RWPE2 (cell line): ENCODE data around the gene HIKESHI.
A peak's percentile ranks its signal among the peaks of the same experiment; 100 is the strongest.
"Not testable (repeated sequence)": the region's sequence is repeated elsewhere in the genome, so short reads cannot be mapped to it uniquely, and the experiment has no call there.

ENCODE experiments used
- ATAC-seq: fragments of 200-7000 bp; cut with Tn5 transposase; 3 replicates; pipeline ENCODE4 v1.9.1; 2021; ENCODE audit warnings: low read depth
- DNase-seq: peaks from one replicate; pipeline ENCODE4 v3.0.0-alpha.2; 2020; ENCODE audit warnings: low spot score
- H3K27ac ChIP-seq: fragments of 450-650 bp; 2 replicates; pipeline ENCODE4 v1.5.1; 2017; ENCODE audit warnings: mild to moderate bottlenecking; ENCODE audit not compliant: poor library complexity, severe bottlenecking
- H3K27me3 ChIP-seq: fragments of 250-450 bp; sonication (Bioruptor Pico); 2 replicates; pipeline ENCODE4 v1.5.1; 2021; ENCODE audit warnings: mild to moderate bottlenecking, moderate library complexity; ENCODE audit not compliant: insufficient read depth, poor library complexity, severe bottlenecking
- H3K36me3 ChIP-seq: fragments of 250-450 bp; sonication (Bioruptor Pico); 2 replicates; pipeline ENCODE4 v1.5.1; 2020; ENCODE audit warnings: low read depth, mild to moderate bottlenecking, moderate library complexity
- H3K4me1 ChIP-seq: fragments of 250-450 bp; sonication (Bioruptor Pico); 2 replicates; pipeline ENCODE4 v1.5.1; 2021; ENCODE audit warnings: mild to moderate bottlenecking, moderate library complexity; ENCODE audit not compliant: insufficient read depth, poor library complexity, severe bottlenecking
- H3K4me3 ChIP-seq: fragments of 250-450 bp; sonication (Bioruptor Pico); 2 replicates; pipeline ENCODE4 v1.5.1; 2021; ENCODE audit warnings: mild to moderate bottlenecking, moderate library complexity; ENCODE audit not compliant: severe bottlenecking
- H3K9me3 ChIP-seq: fragments of 250-450 bp; sonication (Bioruptor Pico); 2 replicates; pipeline ENCODE4 v1.5.1; 2021; ENCODE audit warnings: mild to moderate bottlenecking, moderate library complexity; ENCODE audit not compliant: severe bottlenecking
- TF ChIP-seq, protein P1 (sequence below): fragments of 450-650 bp; IDR thresholded peaks from one replicate; pipeline ENCODE4 v1.5.1; 2017; ENCODE audit warnings: mild to moderate bottlenecking, moderate library complexity; ENCODE audit not compliant: poor library complexity, severe bottlenecking

The HIKESHI gene

DNA sequence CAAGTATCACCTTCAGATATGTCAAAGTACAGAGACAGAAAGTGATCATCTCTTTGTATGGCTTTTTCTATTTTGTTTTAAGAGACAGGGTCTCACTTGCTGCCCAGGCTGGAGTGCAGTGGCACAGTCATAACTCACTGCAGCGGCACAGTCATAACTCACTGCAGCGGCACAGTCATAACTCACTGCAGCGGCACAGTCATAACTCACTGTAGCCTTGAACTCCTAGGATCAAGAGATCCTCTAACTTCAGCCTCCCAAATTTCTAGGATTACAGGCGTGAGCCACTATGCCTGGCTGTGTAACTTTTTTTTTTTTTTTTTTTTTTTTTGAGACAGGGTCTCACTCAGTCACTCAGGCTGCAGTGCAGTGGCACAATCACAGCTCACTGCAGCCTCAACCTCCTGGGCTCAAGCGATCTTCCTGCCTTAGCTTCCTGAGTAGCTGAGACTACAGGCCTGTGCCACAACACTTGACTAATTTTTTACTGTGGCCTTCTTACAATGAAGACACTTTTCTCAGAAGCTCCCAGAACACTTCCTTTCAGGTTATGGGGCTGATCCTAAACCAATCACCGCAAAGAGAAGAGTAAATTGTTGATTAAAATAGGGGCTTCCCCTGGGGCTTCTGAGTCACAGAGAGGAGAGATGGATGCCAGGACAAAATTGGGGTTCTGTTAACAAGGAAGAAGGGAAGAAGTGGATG lies 9.0 kb upstream of the HIKESHI start:
- H3K9me3 ChIP-seq: no peaks in the 10 kb centered on the region
- H3K36me3 ChIP-seq: no peaks in the 10 kb centered on the region
- H3K4me1 ChIP-seq: no peaks in the 10 kb centered on the region
- H3K4me3 ChIP-seq: no peak overlapping the region
- H3K27me3 ChIP-seq: no peaks in the 10 kb centered on the region
- DNase-seq: no peak
- TF ChIP-seq, protein P1, sequence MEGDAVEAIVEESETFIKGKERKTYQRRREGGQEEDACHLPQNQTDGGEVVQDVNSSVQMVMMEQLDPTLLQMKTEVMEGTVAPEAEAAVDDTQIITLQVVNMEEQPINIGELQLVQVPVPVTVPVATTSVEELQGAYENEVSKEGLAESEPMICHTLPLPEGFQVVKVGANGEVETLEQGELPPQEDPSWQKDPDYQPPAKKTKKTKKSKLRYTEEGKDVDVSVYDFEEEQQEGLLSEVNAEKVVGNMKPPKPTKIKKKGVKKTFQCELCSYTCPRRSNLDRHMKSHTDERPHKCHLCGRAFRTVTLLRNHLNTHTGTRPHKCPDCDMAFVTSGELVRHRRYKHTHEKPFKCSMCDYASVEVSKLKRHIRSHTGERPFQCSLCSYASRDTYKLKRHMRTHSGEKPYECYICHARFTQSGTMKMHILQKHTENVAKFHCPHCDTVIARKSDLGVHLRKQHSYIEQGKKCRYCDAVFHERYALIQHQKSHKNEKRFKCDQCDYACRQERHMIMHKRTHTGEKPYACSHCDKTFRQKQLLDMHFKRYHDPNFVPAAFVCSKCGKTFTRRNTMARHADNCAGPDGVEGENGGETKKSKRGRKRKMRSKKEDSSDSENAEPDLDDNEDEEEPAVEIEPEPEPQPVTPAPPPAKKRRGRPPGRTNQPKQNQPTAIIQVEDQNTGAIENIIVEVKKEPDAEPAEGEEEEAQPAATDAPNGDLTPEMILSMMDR: no peak
- no peak overlapping the region for H3K27ac ChIP-seq
- no peak for ATAC-seq

DNA sequence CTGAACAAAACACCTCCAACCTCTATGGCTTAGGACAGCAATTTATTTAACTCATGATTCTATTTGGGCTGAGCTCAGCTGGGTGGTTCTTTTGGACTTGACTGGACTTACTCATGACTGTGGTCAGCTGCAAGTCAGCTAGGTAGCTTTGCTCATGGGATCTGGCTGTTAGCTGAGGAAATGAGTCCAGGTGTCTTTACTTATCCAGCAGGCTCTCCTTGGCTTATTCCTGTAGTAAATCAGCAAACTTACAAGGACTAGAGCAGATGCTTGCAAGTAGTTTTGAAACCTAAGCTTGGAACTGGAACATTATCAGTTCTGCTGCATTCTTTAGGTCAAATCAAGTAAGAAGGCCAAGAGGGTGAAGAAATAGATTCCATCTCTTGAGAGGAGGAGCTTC lies 8.0 kb upstream of the HIKESHI start:
- no peak for DNase-seq
- no peak for ATAC-seq
- Histone ChIP-seq H3K4me3 (no peak overlapping the region), H3K36me3 (no peaks in the 10 kb centered on the region), H3K27me3 (no peaks in the 10 kb centered on the region), H3K27ac (no peak overlapping the region), H3K9me3 (no peaks in the 10 kb centered on the region), H3K4me1 (no peaks in the 10 kb centered on the region)
- TF ChIP-seq, protein P1: no peak

DNA sequence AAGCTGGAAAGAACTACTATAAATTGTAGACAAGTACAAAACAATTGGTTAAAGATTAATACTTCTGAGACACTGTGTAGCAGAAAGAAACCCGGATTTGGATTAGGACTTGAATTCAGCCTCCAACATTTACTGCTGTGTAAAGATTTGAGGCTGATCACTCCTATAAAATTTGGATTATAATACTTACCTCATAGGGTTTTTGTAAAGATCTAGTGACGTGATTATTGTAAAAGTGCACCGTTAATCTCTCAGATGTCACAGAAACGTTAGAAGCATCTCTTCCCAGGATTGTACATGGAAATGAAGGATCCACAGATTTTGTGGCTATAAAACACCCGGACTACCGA lies 323 bp upstream of the HIKESHI start:
- ATAC-seq (no peak), DNase-seq (no peak)
- no peaks in the 10 kb centered on the region for H3K9me3 ChIP-seq
- H3K36me3 ChIP-seq: peaks cover 10% of the 10 kb centered on the region
- H3K4me1 ChIP-seq: no peaks in the 10 kb centered on the region
- H3K27me3 ChIP-seq: no peaks in the 10 kb centered on the region
- TF ChIP-seq, protein P1: no peak
- H3K4me3 ChIP-seq: peak overlapping the region; percentile 70
- no peak overlapping the region for H3K27ac ChIP-seq

DNA sequence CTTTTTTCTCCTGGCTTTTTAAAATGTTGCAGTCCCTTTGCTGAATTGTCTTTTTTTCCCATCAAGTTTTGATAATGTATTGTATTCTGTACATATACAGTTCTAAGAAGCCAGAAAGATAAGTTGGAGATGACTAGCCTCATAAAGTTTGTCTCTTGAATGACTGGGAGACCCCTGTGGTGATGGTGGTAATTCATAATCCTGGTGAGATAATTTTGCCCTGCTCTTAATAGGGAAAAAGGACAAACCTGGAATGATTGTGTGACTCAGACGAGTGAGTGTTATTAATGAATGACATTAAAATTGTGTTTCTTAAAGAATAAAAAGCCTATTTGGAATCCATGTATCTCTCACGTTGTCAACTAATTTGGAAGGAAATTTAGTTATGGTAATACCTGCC lies 1.2 kb downstream of the HIKESHI start:
- TF ChIP-seq, protein P1: no peak
- Histone ChIP-seq H3K36me3 (peaks cover 11% of the 10 kb centered on the region), H3K27ac (peak overlapping the region; percentile 28), H3K4me1 (no peaks in the 10 kb centered on the region), H3K9me3 (no peaks in the 10 kb centered on the region), H3K4me3 (peak overlapping the region; percentile 70), H3K27me3 (no peaks in the 10 kb centered on the region)
- ATAC-seq (no peak), DNase-seq (no peak)

DNA sequence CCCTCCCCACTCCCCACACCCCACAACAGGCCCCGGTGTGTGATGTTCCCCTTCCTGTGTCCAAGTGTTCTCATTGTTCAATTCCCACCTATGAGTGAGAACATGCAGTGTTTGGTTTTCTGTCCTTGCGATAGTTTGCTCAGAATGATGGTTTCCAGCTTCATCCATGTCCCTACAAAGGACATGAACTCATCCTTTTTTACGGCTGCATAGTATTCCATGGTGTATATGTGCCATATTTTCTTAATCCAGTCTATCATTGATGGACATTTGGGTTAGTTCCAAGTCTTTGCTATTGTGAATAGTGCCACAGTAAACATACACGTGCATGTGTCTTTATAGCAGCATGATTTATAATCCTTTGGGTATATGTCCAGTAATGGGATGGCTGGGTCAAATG lies 6.7 kb downstream of the HIKESHI start:
- not testable (repeated sequence) for H3K4me1 ChIP-seq, ATAC-seq, H3K4me3 ChIP-seq, DNase-seq, H3K27me3 ChIP-seq, H3K27ac ChIP-seq, H3K9me3 ChIP-seq
- H3K36me3 ChIP-seq: peaks cover 31% of the 10 kb centered on the region
